Pulmonary artery endothelial cell (primary cell): ENCODE data around the gene HK2. TPM values are rescaled to one million over a fixed set of nuclear protein-coding genes. Genes with fewer than 3 reads are reported as not detected.
"Not testable (repeated sequence)": the region's sequence is repeated elsewhere in the genome, so short reads cannot be mapped to it uniquely, and the experiment has no call there.

Experiments
- DNase-seq: peaks from one replicate; pipeline ENCODE4 v3.0.0-alpha.2; 2011; ENCODE audit warnings: low read depth, low spot score
- total RNA-seq: library from RNA; depleted of rRNA; stranded (reverse); fragments of >200 nt; gene quantifications from 2 replicates; pipeline ENCODE4 v1.2.3, GENCODE V29; 2014

Gene HK2
- total RNA-seq, 1 donor from 2014 or later, result 19.8 TPM

GRCh38 chr2:74876081-74876886 is 42.4 kb downstream of the HK2 start:
- DNase-seq, result peak; percentile 10

- DNase-seq, result no peak
Measured at GRCh38 chr2:74877376-74877775, 43.4 kb downstream of the HK2 start.

- no peak for DNase-seq
Measured at GRCh38 chr2:74877781-74878433, 44.0 kb downstream of the HK2 start.

- no peak for DNase-seq
Measured at GRCh38 chr2:74878551-74878950, 44.6 kb downstream of the HK2 start.

- DNase-seq, result no peak
Measured at GRCh38 chr2:74880054-74880728, 46.3 kb downstream of the HK2 start.

- DNase-seq, result no peak
Measured at GRCh38 chr2:74881176-74881575, 47.2 kb downstream of the HK2 start.

GRCh38 chr2:74881626-74882298 is 47.8 kb downstream of the HK2 start:
- no peak for DNase-seq

- no peak for DNase-seq
Measured at GRCh38 chr2:74882299-74882687, 48.4 kb downstream of the HK2 start.

- DNase-seq, result no peak
Measured at GRCh38 chr2:74883011-74883410, 49.1 kb downstream of the HK2 start.

- DNase-seq, result no peak
Measured at GRCh38 chr2:74884118-74884762, 50.3 kb downstream of the HK2 start.

GRCh38 chr2:74884866-74885265 is 50.9 kb downstream of the HK2 start:
- no peak for DNase-seq

- DNase-seq, result no peak
Measured at GRCh38 chr2:74886251-74886650, 52.3 kb downstream of the HK2 start.

GRCh38 chr2:74886811-74887210 is 52.9 kb downstream of the HK2 start:
- no peak for DNase-seq

GRCh38 chr2:74887445-74887951 is 53.6 kb downstream of the HK2 start:
- no peak for DNase-seq

- no peak for DNase-seq
Measured at GRCh38 chr2:74887960-74888700, 54.2 kb downstream of the HK2 start.

GRCh38 chr2:74889159-74889558 is 55.2 kb downstream of the HK2 start:
- DNase-seq, result no peak

- no peak for DNase-seq
Measured at GRCh38 chr2:74890711-74891110, 56.8 kb downstream of the HK2 start.

GRCh38 chr2:74891136-74891764 is 57.3 kb downstream of the HK2 start:
- DNase-seq, result no peak

GRCh38 chr2:74891816-74892215 is 57.9 kb downstream of the HK2 start:
- DNase-seq, result not testable (repeated sequence)

GRCh38 chr2:74892609-74893008 is 58.7 kb downstream of the HK2 start:
- no peak for DNase-seq
